ENCODE results near the gene TIMM9. TPM values are rescaled to one million over a fixed set of nuclear protein-coding genes. Genes with fewer than 3 reads are reported as not detected.
"Not testable (repeated sequence)": the region's sequence is repeated elsewhere in the genome, so short reads cannot be mapped to it uniquely, and the experiment has no call there.

TIMM9 gene
- total and polyA plus RNA-seq, 2 experiments from 2014 or later, result 39.4 to 69.1 TPM

DNA sequence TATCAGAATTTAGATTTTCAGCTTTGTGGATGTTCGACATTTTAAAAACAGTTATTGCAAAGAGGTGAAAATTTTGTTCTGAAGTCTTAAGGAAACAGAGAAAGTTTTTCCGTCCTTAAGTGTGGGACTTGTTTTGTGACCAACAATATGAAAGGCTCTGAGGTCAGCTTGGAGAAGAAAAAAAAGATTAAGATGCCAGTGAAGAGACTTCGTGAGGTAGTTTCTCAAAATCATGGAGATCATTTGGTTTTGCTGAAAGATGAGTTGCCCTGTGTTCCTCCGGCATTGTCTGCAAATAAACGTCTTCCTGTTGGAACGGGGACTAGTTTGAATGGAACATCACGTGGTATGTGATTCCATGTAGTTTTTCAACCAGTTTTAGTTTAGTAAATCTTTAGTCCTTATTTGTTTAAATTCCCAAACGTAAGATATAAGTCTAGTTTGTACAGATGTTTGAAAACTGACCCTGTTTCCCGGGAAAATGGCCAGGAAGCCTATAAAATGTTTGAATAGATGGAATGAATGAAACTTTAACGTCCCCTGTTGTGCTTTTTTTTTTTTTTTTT is 870 bp upstream of the TIMM9 start:
- H3K79me2 ChIP-seq (ENCODE audit: insufficient read depth), result peaks cover 59% of the 10 kb centered on the region
- in situ Hi-C loops (cut with MboI), result no loop called here
- 0 to 1% methylated on average over 10 of the region's 10 CpGs for WGBS, 2 experiments (ENCODE audit: low coverage in 1 of 2, low lambda C conversion rate in 2 of 2, missing lambda C conversion rate in 2 of 2)

DNA sequence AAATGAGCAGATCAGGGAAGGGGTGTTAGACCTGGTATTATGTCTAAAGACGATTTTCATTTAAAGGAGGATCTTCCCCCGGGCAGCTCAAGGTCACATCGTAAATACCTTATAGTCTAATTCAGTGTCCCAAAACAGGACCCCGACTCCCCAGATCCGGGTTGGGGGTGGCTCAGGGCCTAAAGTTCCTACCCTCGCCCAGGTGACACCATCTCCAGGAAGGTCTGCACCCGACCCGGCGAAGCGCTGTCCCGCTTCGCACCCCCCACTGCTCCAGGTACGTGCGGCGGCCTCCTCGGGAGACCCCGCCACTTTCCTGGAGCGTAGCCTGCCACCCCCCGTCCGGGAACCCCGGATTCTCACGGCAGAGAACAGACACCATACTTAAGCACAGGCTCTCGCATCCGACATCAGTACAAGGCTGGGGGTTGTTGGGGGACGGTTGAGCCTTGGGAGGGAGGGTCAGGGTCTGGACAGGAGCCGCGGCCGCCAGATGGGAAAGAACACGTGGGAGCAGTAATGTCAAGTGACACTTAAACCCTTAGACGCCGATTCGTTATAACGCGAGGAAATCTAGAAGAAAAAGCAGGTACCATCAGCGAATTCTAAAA is 556 bp downstream of the TIMM9 start:
- in situ Hi-C loops (cut with MboI), result no loop called here

More for the DNA sequence above, 870 bp upstream of the TIMM9 start:
- Histone ChIP-seq H3K4me1 (ENCODE audit: insufficient read depth) (peaks cover 23% of the 10 kb centered on the region), H3K36me3 (ENCODE audit: low read depth) (peaks cover 4% of the 10 kb centered on the region; the same call in 1 of the 2 replicates), H4K20me1 (ENCODE audit: insufficient read depth) (no peaks in the 10 kb centered on the region), H3F3A (ENCODE audit: insufficient read depth) (peaks cover 24% of the 10 kb centered on the region), H3K4me2 (ENCODE audit: unreplicated experiment) (peak overlapping the region; percentile 94), H3K9me2 (ENCODE audit: insufficient read depth) (no peaks in the 10 kb centered on the region), H3K9ac (peak overlapping the region; percentile 98), H3K27ac (peak overlapping the region; percentile 99), H3K4me3 (peak overlapping the region; percentile 99), H2AFZ (peak overlapping the region; percentile 100), H3K9me3 (ENCODE audit: low read depth) (no peaks in the 10 kb centered on the region), H3K27me3 (replicated peaks; ENCODE audit: insufficient read depth) (no peaks in the 10 kb centered on the region)
- TF ChIP-seq EZH2 (IDR thresholded peaks at IDR 0.05; ENCODE audit: insufficient read depth, poor library complexity, severe bottlenecking) (no peak), EZH2phosphoT487 (IDR thresholded peaks at IDR 0.05; ENCODE audit: insufficient read depth, low read depth) (no peak)
- peak; percentile 78 for DNase-seq

DNA sequence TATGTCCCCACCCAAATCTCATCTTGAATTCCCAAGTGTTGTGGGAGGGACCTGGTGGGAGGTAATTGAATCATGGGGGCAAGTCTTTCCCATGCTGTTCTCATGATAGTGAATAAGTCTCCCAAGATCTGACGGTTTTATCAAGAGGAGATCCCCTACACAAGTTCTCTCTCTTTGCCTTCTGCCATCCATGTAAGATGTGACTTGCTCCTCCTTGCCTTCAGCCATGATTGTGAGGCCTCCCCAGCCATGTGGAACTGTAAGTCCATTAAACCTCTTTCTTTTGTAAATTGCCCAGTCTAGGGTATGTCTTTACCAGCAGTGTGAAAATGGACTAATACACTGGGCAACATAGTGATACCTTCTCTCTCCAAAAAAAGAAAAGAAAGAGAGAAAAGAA is 10.4 kb downstream of the TIMM9 start:
- H3K9ac ChIP-seq; in situ Hi-C loops (cut with MboI); H3K4me3 ChIP-seq; H3K9me3 ChIP-seq (ENCODE audit: low read depth); H3K4me1 ChIP-seq (ENCODE audit: insufficient read depth); H3K27me3 ChIP-seq (replicated peaks; ENCODE audit: insufficient read depth); H3K4me2 ChIP-seq (ENCODE audit: unreplicated experiment); H3K27ac ChIP-seq; H3K9me2 ChIP-seq (ENCODE audit: insufficient read depth); DNase-seq; H2AFZ ChIP-seq; H4K20me1 ChIP-seq (ENCODE audit: insufficient read depth); H3F3A ChIP-seq (ENCODE audit: insufficient read depth): not testable (repeated sequence)
- Histone ChIP-seq H3K79me2 (ENCODE audit: insufficient read depth) (peaks cover 82% of the 10 kb centered on the region), H3K36me3 (ENCODE audit: low read depth) (peaks cover 44% of the 10 kb centered on the region)
- WGBS, 2 experiments (ENCODE audit: low coverage in 1 of 2, low lambda C conversion rate in 2 of 2, missing lambda C conversion rate in 2 of 2), result 100% methylated on average over 1 of the region's 1 CpG

More for the DNA sequence above, 556 bp downstream of the TIMM9 start:
- Histone ChIP-seq H3K4me2 (ENCODE audit: unreplicated experiment) (peak overlapping the region; percentile 94), H4K20me1 (ENCODE audit: insufficient read depth) (no peaks in the 10 kb centered on the region), H3K4me3 (peak overlapping the region; percentile 99), H2AFZ (peak overlapping the region; percentile 100), H3K36me3 (ENCODE audit: low read depth) (no peaks in the 10 kb centered on the region), H3K79me2 (ENCODE audit: insufficient read depth) (peaks cover 65% of the 10 kb centered on the region), H3K9me3 (ENCODE audit: low read depth) (no peaks in the 10 kb centered on the region), H3K9me2 (ENCODE audit: insufficient read depth) (no peaks in the 10 kb centered on the region), H3F3A (ENCODE audit: insufficient read depth) (peaks cover 24% of the 10 kb centered on the region), H3K27ac (peak overlapping the region; percentile 99), H3K27me3 (replicated peaks; ENCODE audit: insufficient read depth) (no peaks in the 10 kb centered on the region), H3K9ac (peak overlapping the region; percentile 98), H3K4me1 (ENCODE audit: insufficient read depth) (peaks cover 23% of the 10 kb centered on the region)
- WGBS, 2 experiments (ENCODE audit: low coverage in 1 of 2, low lambda C conversion rate in 2 of 2, missing lambda C conversion rate in 2 of 2), result 1 to 2% methylated on average over 35 of the region's 35 CpGs
- DNase-seq, result peak; percentile 72
- TF ChIP-seq EZH2phosphoT487 (IDR thresholded peaks at IDR 0.05; ENCODE audit: insufficient read depth, low read depth) (no peak), EZH2 (IDR thresholded peaks at IDR 0.05; ENCODE audit: insufficient read depth, poor library complexity, severe bottlenecking) (no peak)

DNA sequence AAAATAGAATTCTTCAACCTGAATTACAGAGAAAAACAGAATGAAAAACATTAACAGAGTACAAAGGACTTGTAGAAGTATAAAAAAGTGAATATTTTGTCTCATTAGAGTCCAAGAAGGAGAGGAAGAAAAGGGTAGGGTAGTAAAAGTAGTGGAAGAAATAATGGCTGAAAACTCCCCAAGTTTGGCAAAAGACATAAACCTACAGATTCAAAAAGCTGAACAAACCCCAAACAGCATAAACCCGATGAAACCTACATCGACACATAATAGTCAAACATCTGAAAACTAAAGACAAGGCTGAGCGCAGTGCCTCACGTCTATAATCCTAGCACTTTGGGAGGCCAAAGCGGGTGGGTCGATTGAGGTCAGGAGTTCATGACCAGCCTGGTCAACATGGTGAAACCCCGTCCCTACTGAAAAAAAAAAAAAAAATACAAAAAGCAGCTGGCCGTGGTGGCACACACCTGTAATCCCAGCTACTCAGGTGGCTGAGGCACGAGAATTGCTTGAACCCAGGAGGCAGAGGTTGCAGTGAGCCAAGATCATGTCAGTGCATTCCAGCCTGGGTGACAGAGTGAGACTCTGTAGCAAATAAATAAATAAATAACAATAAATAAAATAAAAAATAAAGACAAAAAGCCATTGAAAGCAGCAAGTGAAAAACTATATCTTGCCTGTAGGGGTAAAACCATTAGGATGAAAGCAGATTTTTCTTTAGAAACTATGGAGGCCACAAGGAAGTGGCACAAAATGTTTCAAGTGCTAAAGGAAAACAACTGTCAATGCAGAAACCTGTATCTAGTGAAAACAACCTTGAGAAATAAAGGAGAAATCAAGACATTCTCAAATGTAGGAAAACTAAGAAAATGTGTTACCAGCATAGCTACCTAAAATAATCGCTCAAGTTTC is 11.4 kb downstream of the TIMM9 start:
- no peak overlapping the region for H3K4me2 ChIP-seq (ENCODE audit: unreplicated experiment)
- peaks cover 72% of the 10 kb centered on the region for H3K79me2 ChIP-seq (ENCODE audit: insufficient read depth)
- no peaks in the 10 kb centered on the region for H3K9me3 ChIP-seq (ENCODE audit: low read depth)
- no peak overlapping the region for H3K4me3 ChIP-seq
- H3K27ac ChIP-seq, result no peak overlapping the region
- no peak overlapping the region for H3K9ac ChIP-seq
- TF ChIP-seq EZH2phosphoT487 (IDR thresholded peaks at IDR 0.05; ENCODE audit: insufficient read depth, low read depth) (no peak), EZH2 (IDR thresholded peaks at IDR 0.05; ENCODE audit: insufficient read depth, poor library complexity, severe bottlenecking) (no peak)
- no peaks in the 10 kb centered on the region for H3K9me2 ChIP-seq (ENCODE audit: insufficient read depth)
- in situ Hi-C loops (cut with MboI), result no loop called here
- no peaks in the 10 kb centered on the region for H3F3A ChIP-seq (ENCODE audit: insufficient read depth)
- H3K36me3 ChIP-seq (ENCODE audit: low read depth), result peaks cover 44% of the 10 kb centered on the region
- WGBS, 2 experiments (ENCODE audit: low coverage in 1 of 2, low lambda C conversion rate in 2 of 2, missing lambda C conversion rate in 2 of 2), result 95 to 98% methylated on average over 10 of the region's 10 CpGs
- H3K27me3 ChIP-seq (replicated peaks; ENCODE audit: insufficient read depth), result no peaks in the 10 kb centered on the region
- H3K4me1 ChIP-seq (ENCODE audit: insufficient read depth), result no peaks in the 10 kb centered on the region
- H4K20me1 ChIP-seq (ENCODE audit: insufficient read depth), result 0 out of 2 replicates have a peak, but pooled peaks cover 3% of the 10 kb centered on the region
- no peak overlapping the region for H2AFZ ChIP-seq
- DNase-seq, result peak; percentile 13
